Measurements from ENCODE around the gene ZNF442.
"Not testable (repeated sequence)": the region's sequence is repeated elsewhere in the genome, so short reads cannot be mapped to it uniquely, and the experiment has no call there.

ZNF442 gene

DNA sequence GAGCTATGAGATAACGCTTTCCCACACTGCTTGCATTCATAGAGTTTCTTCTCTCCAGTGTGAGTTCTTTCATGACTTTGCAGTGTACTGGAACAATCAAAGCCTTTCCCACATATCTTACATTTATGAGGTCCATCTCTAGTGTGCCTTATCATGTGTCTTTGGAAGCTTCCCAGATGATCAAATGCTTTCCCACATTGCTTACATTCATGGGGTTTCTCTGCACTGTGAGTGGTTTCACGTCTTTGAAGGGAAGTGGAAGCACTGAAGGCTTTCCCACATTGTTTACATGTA is 14.9 kb upstream of the ZNF442 start:
- no peak for TF ChIP-seq CTCF (IDR thresholded peaks at IDR 0.05; ENCODE audit: insufficient read depth, low read length, poor library complexity, severe bottlenecking)
- H3K27me3 ChIP-seq (replicated peaks; ENCODE audit: control insufficient read depth, insufficient read depth, low read length) = no peaks in the 10 kb centered on the region
- no peak for DNase-seq (ENCODE audit: extremely low read depth, insufficient read length)
- no peaks in the 10 kb centered on the region for H3K36me3 ChIP-seq (ENCODE audit: control insufficient read depth, insufficient read depth, low read length)
- H3K4me3 ChIP-seq (replicated peaks; ENCODE audit: low read depth, low read length) = no peak overlapping the region

DNA sequence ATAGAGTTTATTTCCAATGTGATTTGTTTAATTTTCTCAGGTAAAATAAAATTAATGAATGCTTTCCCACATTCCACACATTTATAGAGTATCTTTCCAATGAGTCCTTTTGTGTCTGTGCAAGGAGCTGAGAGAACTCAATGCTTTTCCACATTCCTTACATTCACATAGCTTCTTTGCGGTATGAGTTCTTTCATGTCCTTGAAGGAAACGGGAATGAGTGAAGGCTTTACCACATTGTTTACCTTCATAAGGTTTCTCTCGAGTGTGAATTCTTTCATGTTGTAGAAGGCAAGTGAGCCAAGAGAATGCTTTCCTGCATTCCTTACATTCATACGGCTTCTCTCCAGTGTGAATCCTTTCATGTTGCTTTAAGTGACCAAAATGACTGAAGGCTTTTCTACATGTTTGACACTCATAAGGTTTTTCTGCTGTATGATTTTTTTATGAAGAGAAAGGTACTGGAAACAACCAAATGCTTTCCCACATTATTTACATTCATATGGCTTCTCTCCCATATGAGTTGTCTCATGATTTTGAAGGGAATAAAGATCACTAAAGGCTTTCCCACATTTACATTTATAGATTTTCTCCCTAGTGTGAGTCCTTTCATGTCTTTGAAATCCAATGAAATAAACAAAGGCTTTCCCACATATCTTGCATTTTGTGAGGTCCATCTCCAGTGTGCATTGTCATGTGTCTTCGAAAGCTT is 14.4 kb upstream of the ZNF442 start:
- Histone ChIP-seq H3K36me3 (ENCODE audit: control insufficient read depth, insufficient read depth, low read length) (no peaks in the 10 kb centered on the region), H3K27me3 (replicated peaks; ENCODE audit: control insufficient read depth, insufficient read depth, low read length) (no peaks in the 10 kb centered on the region), H3K4me3 (replicated peaks; ENCODE audit: low read depth, low read length) (no peak overlapping the region)
- no peak for DNase-seq (ENCODE audit: extremely low read depth, insufficient read length)
- no peak for TF ChIP-seq CTCF (IDR thresholded peaks at IDR 0.05; ENCODE audit: insufficient read depth, low read length, poor library complexity, severe bottlenecking)

- Histone ChIP-seq H3K36me3 (ENCODE audit: control insufficient read depth, insufficient read depth, low read length) (no peaks in the 10 kb centered on the region), H3K4me3 (replicated peaks; ENCODE audit: low read depth, low read length) (no peak overlapping the region), H3K27me3 (replicated peaks; ENCODE audit: control insufficient read depth, insufficient read depth, low read length) (no peaks in the 10 kb centered on the region)
- no peak for TF ChIP-seq CTCF (IDR thresholded peaks at IDR 0.05; ENCODE audit: insufficient read depth, low read length, poor library complexity, severe bottlenecking)
- DNase-seq (ENCODE audit: extremely low read depth, insufficient read length) = no peak
These were observed 8.5 kb upstream of the ZNF442 start for GRCh38 chr19:12374026-12374425.

- no peaks in the 10 kb centered on the region for H3K27me3 ChIP-seq (replicated peaks; ENCODE audit: control insufficient read depth, insufficient read depth, low read length)
- H3K36me3 ChIP-seq (ENCODE audit: control insufficient read depth, insufficient read depth, low read length) = no peaks in the 10 kb centered on the region
- peak overlapping the region; percentile 83 for H3K4me3 ChIP-seq (replicated peaks; ENCODE audit: low read depth, low read length)
- peak; percentile 18 for DNase-seq (ENCODE audit: extremely low read depth, insufficient read length)
- TF ChIP-seq CTCF (IDR thresholded peaks at IDR 0.05; ENCODE audit: insufficient read depth, low read length, poor library complexity, severe bottlenecking) = no peak
These were observed 870 bp downstream of the ZNF442 start for GRCh38 chr19:12364391-12365235.

GRCh38 chr19:12362236-12362635 is 3.2 kb downstream of the ZNF442 start:
- not testable (repeated sequence) for DNase-seq (ENCODE audit: extremely low read depth, insufficient read length); H3K4me3 ChIP-seq (replicated peaks; ENCODE audit: low read depth, low read length); H3K27me3 ChIP-seq (replicated peaks; ENCODE audit: control insufficient read depth, insufficient read depth, low read length); H3K36me3 ChIP-seq (ENCODE audit: control insufficient read depth, insufficient read depth, low read length)

DNA sequence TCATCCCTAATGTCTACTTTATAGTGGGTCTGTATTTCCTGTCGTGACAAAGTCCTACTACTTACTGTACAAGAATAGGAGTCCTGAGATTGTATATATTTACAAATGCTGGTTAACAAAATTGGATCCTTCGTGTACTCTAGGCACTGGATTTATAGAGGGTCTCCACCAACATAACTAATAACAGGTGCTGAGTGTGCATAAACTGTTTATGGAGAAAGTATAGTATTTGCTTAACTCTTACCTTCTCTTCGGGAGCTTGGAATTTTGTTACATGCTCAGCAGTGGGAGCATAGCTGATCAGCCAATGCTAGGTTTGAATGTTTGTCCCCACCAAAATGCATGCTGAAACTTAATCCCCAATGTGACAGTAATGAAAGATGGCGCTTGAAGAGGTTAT is 12.1 kb downstream of the ZNF442 start:
- Histone ChIP-seq H3K4me3 (replicated peaks; ENCODE audit: low read depth, low read length) (no peak overlapping the region), H3K27me3 (replicated peaks; ENCODE audit: control insufficient read depth, insufficient read depth, low read length) (no peaks in the 10 kb centered on the region), H3K36me3 (ENCODE audit: control insufficient read depth, insufficient read depth, low read length) (peaks cover 3% of the 10 kb centered on the region; the same call in 1 of the 2 replicates)
- no peak for DNase-seq (ENCODE audit: extremely low read depth, insufficient read length)
- no peak for TF ChIP-seq CTCF (IDR thresholded peaks at IDR 0.05; ENCODE audit: insufficient read depth, low read length, poor library complexity, severe bottlenecking)
